NCI-H2196 treated with DMSO at 0.1 percent for 48 hours (cell line): Measurements from ENCODE around the gene KCNH1.

ENCODE experiments used
- DNase-seq: peaks from one replicate; lab custom pipeline; 2025; ENCODE audit not compliant: unreplicated experiment; lab: John Stamatoyannopoulos, UW

Gene KCNH1

GRCh38 chr1:211133836-211134669, at the start of gene KCNH1:
Gene KCNH1 (minus strand): TSS chr1:211134148. CDS start chr1:211133945, 203 bp downstream.
- peak; percentile 83 for DNase-seq

DNA sequence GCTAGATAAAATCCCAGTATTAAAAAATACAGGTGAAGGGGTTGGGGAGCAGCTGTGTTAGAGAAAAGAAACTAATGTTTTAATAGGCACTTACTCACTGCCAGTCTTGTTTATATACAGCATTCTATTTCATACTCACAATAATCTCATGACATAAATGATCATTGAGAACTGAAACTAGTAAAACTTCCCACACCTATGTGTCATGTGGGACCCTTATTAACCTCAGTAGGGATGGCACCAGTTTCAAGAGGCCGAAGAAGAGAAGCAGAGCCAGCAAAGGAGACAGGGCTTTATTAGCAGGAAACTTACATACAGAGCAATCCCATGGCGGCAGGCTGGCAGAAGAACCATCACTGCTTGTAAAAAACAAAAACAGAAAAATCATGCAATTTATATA, 48.8 kb upstream of the KCNH1 start:
- no peak for DNase-seq

DNA sequence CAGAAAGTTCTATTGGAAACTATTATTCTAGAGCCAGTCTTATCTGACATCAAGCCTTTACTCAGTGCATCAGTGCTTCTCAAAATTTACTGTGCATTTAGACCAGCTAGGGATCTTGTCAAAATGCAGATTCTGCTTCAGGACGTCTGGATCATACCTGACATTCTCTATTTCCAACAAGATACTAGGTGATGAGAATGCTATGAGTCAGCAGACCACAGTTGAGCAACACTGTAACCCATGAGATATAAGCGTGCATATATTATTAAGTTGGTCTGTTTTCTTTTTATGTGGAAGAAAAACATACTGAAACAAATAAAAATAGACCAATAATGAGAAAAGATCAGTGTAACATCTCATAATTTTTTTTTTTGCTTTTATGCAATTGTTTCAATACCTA, 40.4 kb upstream of the KCNH1 start:
- no peak for DNase-seq

- no peak for DNase-seq
These were observed 38.7 kb upstream of the KCNH1 start for GRCh38 chr1:211172657-211173056.

GRCh38 chr1:211169353-211169752, 35.4 kb upstream of the KCNH1 start:
- DNase-seq = no peak

DNA sequence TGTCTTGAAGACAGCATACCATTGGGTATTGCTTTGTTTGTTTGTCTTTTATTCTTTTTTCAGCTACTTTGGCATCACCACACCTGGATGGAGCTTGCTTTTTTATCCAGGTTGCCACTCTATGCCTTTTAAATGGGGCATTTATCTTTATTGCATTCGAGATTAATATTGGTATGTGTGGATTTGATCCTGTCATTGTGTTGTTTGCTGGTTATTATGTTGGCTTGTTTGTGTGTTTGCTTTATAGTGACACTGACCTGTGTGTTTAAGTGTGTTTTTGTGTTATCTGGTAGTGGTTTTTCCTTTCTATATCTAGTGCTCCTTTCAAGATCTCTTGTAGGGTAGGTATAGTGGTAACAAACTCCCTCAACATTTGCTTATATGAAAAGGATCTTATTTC, 24.9 kb upstream of the KCNH1 start:
- no peak for DNase-seq

DNA sequence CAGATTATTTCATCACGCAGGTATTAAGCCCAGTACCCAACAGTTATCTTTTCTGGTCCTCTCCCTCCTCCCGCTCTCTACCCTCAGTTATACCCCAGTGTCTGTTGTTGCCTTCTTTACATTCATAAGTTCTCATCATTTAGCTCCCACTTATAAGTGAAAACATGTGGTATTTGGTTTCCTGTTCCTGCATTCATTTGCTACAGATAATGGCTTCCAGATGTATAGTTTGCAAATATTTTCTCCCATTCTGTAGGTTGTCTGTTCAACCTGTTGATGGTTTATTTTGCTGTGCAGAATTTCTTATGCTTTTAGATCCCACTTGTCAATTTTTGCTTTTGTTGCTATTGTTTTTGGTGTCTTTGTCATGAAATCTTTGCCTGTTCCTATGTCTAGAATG, 21.1 kb upstream of the KCNH1 start:
- DNase-seq = no peak

DNA sequence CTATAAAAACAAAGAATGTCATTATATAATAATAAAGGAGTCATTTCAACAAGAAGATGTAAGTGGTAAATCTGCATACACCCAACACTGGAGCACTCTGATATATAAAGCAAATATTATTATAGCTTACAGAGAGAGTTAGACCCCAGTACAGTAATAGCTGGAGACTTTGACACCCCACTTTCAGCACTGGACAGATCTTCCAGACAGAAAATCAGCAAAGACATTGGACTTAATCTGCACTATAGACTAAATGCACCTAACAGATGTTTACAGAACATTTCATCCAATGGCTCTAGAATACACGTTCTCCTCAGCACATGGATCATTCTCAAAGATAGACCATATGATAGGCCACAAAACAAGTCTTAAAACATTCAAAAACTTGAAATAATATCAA, 20.0 kb upstream of the KCNH1 start:
- DNase-seq = no peak

- no peak for DNase-seq
These were observed 14.4 kb upstream of the KCNH1 start for GRCh38 chr1:211148366-211148765.

DNA sequence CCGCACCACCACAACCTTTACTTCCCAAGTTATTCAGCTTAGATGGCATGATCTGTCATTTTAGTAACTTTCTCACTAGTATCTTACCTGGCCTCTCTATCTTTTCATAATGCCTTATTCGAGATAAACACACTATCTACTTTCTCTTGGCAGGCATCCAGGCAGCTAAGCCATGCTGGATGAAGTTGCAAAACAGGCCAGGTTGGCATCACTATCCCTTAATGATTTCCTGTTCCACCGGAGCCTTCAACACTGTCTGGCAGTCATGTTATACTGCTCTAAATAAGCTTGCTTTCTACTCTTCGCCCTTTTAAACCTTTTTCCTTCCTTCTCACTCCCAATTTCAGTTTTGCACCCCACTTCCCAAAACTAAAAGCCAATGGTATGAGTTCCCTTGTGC, 12.0 kb upstream of the KCNH1 start:
- peak; percentile 20 for DNase-seq

DNA sequence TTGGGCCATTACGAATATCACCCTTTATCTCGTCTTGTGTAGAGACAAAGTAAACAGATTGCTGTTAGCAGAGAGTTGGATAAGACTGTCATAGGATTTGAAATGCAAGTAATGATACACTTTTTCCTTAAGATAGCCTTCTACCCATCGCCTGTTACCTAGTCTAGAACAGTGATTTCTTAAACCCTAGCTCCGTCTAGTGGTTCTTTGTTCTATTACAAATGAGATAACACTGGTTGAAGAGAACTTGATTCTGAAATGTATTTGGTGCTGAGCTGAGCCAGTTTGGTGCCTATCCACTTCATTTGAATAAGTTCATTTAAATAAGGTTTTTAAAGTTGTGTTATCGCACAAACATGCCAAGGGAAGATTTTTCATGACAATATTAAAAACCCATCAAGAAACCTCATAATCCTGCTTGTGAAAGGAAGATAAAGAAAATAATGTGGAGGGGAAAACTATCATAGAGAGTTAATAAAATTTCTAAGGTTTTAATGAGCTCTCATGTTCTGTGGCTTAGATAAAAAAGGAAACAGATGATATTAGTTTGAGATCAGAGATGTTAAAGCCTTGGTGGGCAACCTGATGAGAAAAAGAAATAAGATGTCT, 1.5 kb upstream of the KCNH1 start:
- peak; percentile 4 for DNase-seq

GRCh38 chr1:211133393-211133835, 534 bp downstream of the KCNH1 start:
- DNase-seq = peak; percentile 33

GRCh38 chr1:211132721-211133392, 1.1 kb downstream of the KCNH1 start:
- no peak for DNase-seq

DNA sequence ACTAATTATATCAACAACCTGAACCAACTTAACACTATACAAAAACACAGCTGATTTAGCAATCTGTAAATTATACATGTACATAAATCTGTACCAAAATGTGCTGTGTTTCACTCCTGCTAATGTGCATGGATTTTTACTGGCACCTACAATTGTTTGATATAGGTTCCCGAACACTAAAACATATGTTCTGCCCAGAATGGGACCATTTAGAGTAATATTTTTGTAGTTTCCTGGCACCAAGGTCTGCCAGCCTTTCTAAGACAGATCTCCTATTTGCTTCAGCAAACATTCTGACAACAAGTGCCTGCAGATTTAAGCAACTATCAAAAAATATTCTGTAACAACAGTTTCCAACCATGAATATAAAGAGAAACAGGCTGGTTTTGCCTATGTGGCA, 4.2 kb downstream of the KCNH1 start:
- DNase-seq = no peak

DNA sequence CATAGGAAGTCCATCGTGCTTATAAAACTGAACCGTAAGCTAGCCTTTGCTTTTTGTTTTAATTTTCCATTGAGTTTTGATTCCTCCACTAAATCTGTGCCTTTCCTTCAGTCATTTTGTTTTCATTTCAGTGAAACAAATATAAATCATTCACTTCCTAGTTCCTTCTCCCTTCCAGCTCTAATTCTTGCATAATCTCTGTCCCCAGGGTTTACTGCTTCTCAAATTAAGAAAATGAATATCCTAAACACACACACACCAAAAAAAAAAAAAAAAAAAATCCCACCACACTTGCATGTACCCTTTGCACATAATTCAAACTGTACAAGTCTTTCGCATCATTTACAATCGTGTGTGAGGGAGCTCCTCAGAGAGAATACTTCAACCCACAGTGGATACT, 6.8 kb downstream of the KCNH1 start:
- no peak for DNase-seq

DNA sequence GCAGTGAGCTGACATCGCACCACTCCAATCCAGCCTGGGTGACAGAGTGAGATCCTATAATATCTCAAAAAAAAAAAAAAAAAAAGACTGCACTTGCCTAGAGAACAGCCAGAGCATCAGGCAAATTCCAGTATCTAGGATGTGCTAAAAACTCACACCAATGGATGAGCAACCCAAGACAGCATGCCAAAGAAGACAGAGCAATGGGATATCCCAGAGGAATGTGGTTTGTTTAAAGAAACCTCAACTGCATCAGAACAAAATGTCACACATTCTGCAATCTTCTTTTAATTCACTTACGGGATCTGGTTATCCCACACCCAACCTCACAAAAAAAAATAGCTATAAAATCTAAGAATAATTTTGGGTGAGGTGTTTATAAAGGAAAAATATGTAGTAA, 7.3 kb downstream of the KCNH1 start:
- no peak for DNase-seq

GRCh38 chr1:211118407-211119102, 15.4 kb downstream of the KCNH1 start:
- DNase-seq = no peak

GRCh38 chr1:211114446-211114845, 19.5 kb downstream of the KCNH1 start:
- DNase-seq = no peak

DNA sequence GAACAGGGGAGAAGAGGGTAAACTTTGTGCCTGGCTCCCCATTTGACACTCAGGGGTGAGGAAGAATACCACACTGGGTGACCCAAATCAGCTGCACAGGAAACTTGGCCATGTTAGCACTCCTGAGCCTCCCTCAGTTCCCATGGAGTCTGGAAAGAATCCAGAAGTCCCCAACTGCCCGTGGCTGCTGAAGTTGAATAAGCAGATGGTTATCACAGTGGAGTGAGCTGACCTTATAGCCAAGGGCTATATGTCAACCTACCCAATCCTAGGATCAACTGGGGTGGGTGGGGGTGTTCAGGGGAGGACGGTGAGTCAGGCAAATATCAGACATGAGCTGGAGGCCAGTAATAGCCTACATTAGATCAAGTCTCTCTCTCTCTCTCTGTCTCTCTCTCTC, 20.4 kb downstream of the KCNH1 start:
- DNase-seq = no peak

DNA sequence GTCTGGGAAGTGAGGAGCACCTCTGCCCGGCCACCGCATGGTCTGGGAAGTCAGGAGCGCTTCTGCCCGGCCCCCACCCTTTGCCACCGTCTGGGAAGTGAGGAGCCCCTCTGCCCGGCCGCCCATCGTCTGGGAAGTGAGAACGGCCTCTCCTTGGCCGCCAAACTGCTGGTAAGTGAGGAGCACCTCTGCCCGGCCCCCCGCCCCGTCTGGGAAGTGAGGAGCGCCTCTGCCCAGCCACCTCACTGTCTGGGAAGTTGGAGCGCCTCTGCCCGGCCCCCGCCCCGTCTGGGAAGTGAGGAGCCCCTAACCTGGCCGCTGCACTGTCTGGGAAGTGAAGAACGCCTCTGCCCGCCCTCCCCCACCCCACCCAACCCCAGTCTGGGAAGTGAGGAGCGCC, 22.6 kb downstream of the KCNH1 start:
- DNase-seq = no peak

- no peak for DNase-seq
These were observed 32.5 kb downstream of the KCNH1 start for GRCh38 chr1:211101481-211101880.
